ENCODE measurements around the gene NLK.
"Not testable (repeated sequence)": the region's sequence is repeated elsewhere in the genome, so short reads cannot be mapped to it uniquely, and the experiment has no call there.

The NLK gene

DNA sequence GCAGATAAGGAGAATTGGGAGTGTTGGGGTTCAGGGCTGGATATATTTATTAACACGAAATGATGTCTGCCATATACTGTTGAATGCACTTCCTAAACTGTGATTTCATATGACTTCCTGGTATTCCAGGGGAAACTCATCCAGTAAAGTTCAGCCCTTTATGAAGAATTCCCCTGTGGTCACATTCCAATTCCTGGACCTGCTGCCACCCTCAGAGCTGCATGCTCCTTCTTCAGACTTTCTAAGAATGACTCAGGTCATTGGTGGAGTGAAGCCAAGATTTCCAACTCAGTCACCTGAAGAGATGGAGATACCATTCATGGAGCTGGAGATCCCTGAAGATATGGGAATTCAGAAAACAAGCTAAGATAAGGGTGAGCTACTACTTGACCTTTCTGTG lies 162.3 kb downstream of the NLK start:
- TF ChIP-seq ZNF8 (CRISPR knock-in tag; IDR thresholded peaks at IDR 0.05) (no peak), ZFP30 (CRISPR knock-in tag; IDR thresholded peaks at IDR 0.05) (no peak)
- no peak for ATAC-seq

DNA sequence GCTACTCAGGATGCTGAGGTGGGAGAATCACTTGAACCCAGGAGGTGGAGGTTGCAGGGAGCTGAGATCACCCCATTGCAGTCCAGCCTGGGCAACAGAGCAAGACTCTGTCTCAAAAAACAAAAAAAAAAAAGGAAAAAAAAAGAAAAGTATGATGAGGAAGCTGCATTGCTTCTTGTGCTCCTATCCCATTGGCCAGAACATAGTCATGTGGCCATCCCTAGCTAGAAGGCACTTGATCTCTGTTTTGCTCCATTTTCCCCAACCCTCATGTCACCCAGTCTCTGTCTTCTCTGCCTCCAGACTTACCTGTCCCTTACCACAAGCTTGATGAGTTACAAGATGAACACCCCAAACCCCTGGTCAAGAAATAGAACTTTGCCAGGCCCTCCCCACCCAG lies 163.8 kb downstream of the NLK start:
- no peak for TF ChIP-seq ZNF8 (CRISPR knock-in tag; IDR thresholded peaks at IDR 0.05)
- no peak for TF ChIP-seq TCF4 (CRISPR knock-in tag; IDR thresholded peaks at IDR 0.05; ENCODE audit: borderline replicate concordance)
- TF ChIP-seq, protein P1, sequence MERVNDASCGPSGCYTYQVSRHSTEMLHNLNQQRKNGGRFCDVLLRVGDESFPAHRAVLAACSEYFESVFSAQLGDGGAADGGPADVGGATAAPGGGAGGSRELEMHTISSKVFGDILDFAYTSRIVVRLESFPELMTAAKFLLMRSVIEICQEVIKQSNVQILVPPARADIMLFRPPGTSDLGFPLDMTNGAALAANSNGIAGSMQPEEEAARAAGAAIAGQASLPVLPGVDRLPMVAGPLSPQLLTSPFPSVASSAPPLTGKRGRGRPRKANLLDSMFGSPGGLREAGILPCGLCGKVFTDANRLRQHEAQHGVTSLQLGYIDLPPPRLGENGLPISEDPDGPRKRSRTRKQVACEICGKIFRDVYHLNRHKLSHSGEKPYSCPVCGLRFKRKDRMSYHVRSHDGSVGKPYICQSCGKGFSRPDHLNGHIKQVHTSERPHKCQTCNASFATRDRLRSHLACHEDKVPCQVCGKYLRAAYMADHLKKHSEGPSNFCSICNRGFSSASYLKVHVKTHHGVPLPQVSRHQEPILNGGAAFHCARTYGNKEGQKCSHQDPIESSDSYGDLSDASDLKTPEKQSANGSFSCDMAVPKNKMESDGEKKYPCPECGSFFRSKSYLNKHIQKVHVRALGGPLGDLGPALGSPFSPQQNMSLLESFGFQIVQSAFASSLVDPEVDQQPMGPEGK (CRISPR knock-in tag; IDR thresholded peaks at IDR 0.05; ENCODE audit: borderline replicate concordance): no peak
- no peak for TF ChIP-seq ZNF70 (CRISPR knock-in tag; IDR thresholded peaks at IDR 0.05)
- no peak for TF ChIP-seq ARNTL (CRISPR knock-in tag; IDR thresholded peaks at IDR 0.05; ENCODE audit: borderline replicate concordance, low read depth)
- TF ChIP-seq OSR1 (CRISPR knock-in tag; IDR thresholded peaks at IDR 0.05): no peak
- TF ChIP-seq ISL1 (CRISPR knock-in tag; IDR thresholded peaks at IDR 0.05): no peak
- no peak for TF ChIP-seq BACH2 (CRISPR knock-in tag; IDR thresholded peaks at IDR 0.05; ENCODE audit: borderline replicate concordance)
- TF ChIP-seq PPARA (CRISPR knock-in tag; IDR thresholded peaks at IDR 0.05; ENCODE audit: borderline replicate concordance): no peak
- TF ChIP-seq ZFP30 (CRISPR knock-in tag; IDR thresholded peaks at IDR 0.05): no peak
- TF ChIP-seq, protein P2, sequence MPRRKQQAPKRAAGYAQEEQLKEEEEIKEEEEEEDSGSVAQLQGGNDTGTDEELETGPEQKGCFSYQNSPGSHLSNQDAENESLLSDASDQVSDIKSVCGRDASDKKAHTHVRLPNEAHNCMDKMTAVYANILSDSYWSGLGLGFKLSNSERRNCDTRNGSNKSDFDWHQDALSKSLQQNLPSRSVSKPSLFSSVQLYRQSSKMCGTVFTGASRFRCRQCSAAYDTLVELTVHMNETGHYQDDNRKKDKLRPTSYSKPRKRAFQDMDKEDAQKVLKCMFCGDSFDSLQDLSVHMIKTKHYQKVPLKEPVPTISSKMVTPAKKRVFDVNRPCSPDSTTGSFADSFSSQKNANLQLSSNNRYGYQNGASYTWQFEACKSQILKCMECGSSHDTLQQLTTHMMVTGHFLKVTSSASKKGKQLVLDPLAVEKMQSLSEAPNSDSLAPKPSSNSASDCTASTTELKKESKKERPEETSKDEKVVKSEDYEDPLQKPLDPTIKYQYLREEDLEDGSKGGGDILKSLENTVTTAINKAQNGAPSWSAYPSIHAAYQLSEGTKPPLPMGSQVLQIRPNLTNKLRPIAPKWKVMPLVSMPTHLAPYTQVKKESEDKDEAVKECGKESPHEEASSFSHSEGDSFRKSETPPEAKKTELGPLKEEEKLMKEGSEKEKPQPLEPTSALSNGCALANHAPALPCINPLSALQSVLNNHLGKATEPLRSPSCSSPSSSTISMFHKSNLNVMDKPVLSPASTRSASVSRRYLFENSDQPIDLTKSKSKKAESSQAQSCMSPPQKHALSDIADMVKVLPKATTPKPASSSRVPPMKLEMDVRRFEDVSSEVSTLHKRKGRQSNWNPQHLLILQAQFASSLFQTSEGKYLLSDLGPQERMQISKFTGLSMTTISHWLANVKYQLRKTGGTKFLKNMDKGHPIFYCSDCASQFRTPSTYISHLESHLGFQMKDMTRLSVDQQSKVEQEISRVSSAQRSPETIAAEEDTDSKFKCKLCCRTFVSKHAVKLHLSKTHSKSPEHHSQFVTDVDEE (CRISPR knock-in tag; IDR thresholded peaks at IDR 0.05): no peak
- TF ChIP-seq ESRRG (CRISPR knock-in tag; IDR thresholded peaks at IDR 0.05): no peak
- TF ChIP-seq, protein P3, sequence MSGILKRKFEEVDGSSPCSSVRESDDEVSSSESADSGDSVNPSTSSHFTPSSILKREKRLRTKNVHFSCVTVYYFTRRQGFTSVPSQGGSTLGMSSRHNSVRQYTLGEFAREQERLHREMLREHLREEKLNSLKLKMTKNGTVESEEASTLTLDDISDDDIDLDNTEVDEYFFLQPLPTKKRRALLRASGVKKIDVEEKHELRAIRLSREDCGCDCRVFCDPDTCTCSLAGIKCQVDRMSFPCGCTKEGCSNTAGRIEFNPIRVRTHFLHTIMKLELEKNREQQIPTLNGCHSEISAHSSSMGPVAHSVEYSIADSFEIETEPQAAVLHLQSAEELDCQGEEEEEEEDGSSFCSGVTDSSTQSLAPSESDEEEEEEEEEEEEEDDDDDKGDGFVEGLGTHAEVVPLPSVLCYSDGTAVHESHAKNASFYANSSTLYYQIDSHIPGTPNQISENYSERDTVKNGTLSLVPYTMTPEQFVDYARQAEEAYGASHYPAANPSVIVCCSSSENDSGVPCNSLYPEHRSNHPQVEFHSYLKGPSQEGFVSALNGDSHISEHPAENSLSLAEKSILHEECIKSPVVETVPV (CRISPR knock-in tag; IDR thresholded peaks at IDR 0.05): no peak
- no peak for ATAC-seq

DNA sequence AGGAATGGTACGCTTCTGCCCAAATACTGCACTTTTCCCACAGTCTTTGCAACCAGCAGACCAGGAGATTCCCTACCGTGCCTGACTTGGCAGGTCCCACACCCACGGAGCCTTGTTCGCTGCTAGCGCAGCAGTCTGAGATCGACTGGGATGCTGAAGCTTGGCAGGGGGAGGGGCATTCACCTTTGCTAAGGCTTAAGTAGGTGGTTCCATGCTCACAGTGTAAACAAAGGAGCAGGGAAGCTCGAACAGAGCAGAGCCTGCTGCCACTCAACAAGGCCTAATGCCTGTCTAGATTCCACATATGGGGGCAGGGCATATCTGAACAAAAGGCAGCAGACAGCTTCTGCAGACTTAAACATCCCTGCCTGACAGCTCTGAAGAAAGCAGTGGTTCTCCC lies 169.3 kb downstream of the NLK start:
- no peak for TF ChIP-seq POU6F1 (CRISPR knock-in tag; IDR thresholded peaks at IDR 0.05; ENCODE audit: borderline replicate concordance, low read depth)
- TF ChIP-seq TOX (CRISPR knock-in tag; IDR thresholded peaks at IDR 0.05; ENCODE audit: borderline replicate concordance): no peak
- TF ChIP-seq GLIS3 (CRISPR knock-in tag; IDR thresholded peaks at IDR 0.05): no peak
- no peak for TF ChIP-seq CSDC2 (CRISPR knock-in tag; IDR thresholded peaks at IDR 0.05)
- no peak for TF ChIP-seq OSR1 (CRISPR knock-in tag; IDR thresholded peaks at IDR 0.05)
- no peak for TF ChIP-seq ESRRG (CRISPR knock-in tag; IDR thresholded peaks at IDR 0.05)
- TF ChIP-seq PPARA (CRISPR knock-in tag; IDR thresholded peaks at IDR 0.05; ENCODE audit: borderline replicate concordance): no peak
- no peak for TF ChIP-seq ZNF70 (CRISPR knock-in tag; IDR thresholded peaks at IDR 0.05)

DNA sequence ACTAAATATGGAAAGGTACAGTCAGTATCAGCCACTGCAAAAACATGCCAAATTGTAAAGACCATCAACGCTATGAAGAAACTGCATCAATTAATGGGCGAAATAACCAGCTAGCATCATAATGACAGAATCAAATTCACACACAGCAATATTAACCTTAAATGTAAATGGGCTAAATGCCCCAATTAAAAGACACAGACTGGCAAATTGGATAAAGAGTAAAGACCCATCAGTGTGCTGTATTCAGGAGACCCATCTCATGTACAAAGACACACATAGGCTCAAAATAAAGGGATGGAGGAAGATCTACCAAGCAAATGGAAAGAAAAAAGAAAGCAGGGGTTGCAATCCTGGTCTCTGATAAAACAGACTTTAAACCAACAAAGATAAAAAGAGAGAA lies 171.1 kb downstream of the NLK start:
- ATAC-seq: not testable (repeated sequence)

More for the DNA sequence above, 169.3 kb downstream of the NLK start:
- no peak for ATAC-seq

DNA sequence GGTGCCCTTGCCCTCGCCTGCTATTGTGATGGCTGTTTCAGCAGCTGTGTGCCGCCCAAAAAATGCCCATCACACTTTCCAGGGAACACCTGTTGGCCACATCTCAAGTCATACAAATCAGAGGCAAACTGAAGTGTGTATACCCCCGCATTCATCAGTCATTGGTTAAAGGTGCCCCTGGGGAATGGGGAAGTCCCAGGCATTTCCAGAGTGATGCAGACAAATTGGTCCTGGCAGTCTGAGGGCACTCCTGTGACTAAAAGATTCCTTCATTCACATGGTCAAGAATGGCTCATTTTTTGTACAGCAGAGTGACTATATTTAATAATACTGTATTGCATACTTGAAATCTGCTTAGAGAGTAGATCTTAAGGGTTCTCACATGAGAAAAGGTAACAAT lies 173.6 kb downstream of the NLK start:
- ATAC-seq: no peak
- TF ChIP-seq BACH2 (CRISPR knock-in tag; IDR thresholded peaks at IDR 0.05; ENCODE audit: borderline replicate concordance) (no peak), TCF4 (CRISPR knock-in tag; IDR thresholded peaks at IDR 0.05; ENCODE audit: borderline replicate concordance) (no peak), ESRRG (CRISPR knock-in tag; IDR thresholded peaks at IDR 0.05) (no peak), SNAI2 (CRISPR knock-in tag; IDR thresholded peaks at IDR 0.05) (no peak), RARB (CRISPR knock-in tag; IDR thresholded peaks at IDR 0.05) (no peak), CSDC2 (CRISPR knock-in tag; IDR thresholded peaks at IDR 0.05) (no peak), POU6F1 (CRISPR knock-in tag; IDR thresholded peaks at IDR 0.05; ENCODE audit: borderline replicate concordance, low read depth) (no peak), ZNF70 (CRISPR knock-in tag; IDR thresholded peaks at IDR 0.05) (no peak), GLIS3 (CRISPR knock-in tag; IDR thresholded peaks at IDR 0.05) (no peak), ARNTL (CRISPR knock-in tag; IDR thresholded peaks at IDR 0.05; ENCODE audit: borderline replicate concordance, low read depth) (no peak), PPARA (CRISPR knock-in tag; IDR thresholded peaks at IDR 0.05; ENCODE audit: borderline replicate concordance) (no peak)
- TF ChIP-seq, protein P1 (CRISPR knock-in tag; IDR thresholded peaks at IDR 0.05; ENCODE audit: borderline replicate concordance): no peak
- TF ChIP-seq, protein P3 (CRISPR knock-in tag; IDR thresholded peaks at IDR 0.05): no peak

Measured in SK-N-SH treated with all-trans-retinoic acid at 6 μM for 48 hours (cell line).